ENCODE results near the gene CINP. TPM values are rescaled to one million over a fixed set of nuclear protein-coding genes. Genes with fewer than 3 reads are reported as not detected.

The CINP gene
- total RNA-seq, 1 donor = 51.8 TPM

- TF ChIP-seq CTCF (IDR thresholded peaks at IDR 0.05; ENCODE audit: insufficient read depth, low read depth, low read length) = no peak
These were observed 43.9 kb downstream of the CINP start for GRCh38 chr14:102318781-102319276.

GRCh38 chr14:102317564-102318248, 45.0 kb downstream of the CINP start:
- TF ChIP-seq CTCF (IDR thresholded peaks at IDR 0.05; ENCODE audit: insufficient read depth, low read depth, low read length) = no peak
- DNase-seq (ENCODE audit: low read depth) = no peak
- peak overlapping the region; percentile 67 for H3K4me3 ChIP-seq (ENCODE audit: low read depth, low read length)

More at GRCh38 chr14:102318781-102319276, 43.9 kb downstream of the CINP start:
- no peak for DNase-seq (ENCODE audit: low read depth)
- peak overlapping the region; percentile 78 for H3K4me3 ChIP-seq (ENCODE audit: low read depth, low read length)

- peak; percentile 70 for TF ChIP-seq CTCF (IDR thresholded peaks at IDR 0.05; ENCODE audit: insufficient read depth, low read depth, low read length)
- DNase-seq (ENCODE audit: low read depth) = peak; percentile 93
- H3K4me3 ChIP-seq (ENCODE audit: low read depth, low read length) = peak overlapping the region; percentile 67
These were observed 45.7 kb downstream of the CINP start for GRCh38 chr14:102316743-102317563.

- peak overlapping the region; percentile 50 for H3K4me3 ChIP-seq (ENCODE audit: low read depth, low read length)
- peak; percentile 67 for DNase-seq (ENCODE audit: low read depth)
These were observed 46.4 kb downstream of the CINP start for GRCh38 chr14:102316338-102316742.

GRCh38 chr14:102315121-102315520, 47.6 kb downstream of the CINP start:
- no peak for DNase-seq (ENCODE audit: low read depth)
- H3K4me3 ChIP-seq (ENCODE audit: low read depth, low read length) = no peak overlapping the region
- TF ChIP-seq CTCF (IDR thresholded peaks at IDR 0.05; ENCODE audit: insufficient read depth, low read depth, low read length) = no peak

More at GRCh38 chr14:102316338-102316742, 46.4 kb downstream of the CINP start:
- TF ChIP-seq CTCF (IDR thresholded peaks at IDR 0.05; ENCODE audit: insufficient read depth, low read depth, low read length) = no peak

- peak; percentile 83 for DNase-seq (ENCODE audit: low read depth)
- TF ChIP-seq CTCF (IDR thresholded peaks at IDR 0.05; ENCODE audit: insufficient read depth, low read depth, low read length) = peak; percentile 82
- peak overlapping the region; percentile 53 for H3K4me3 ChIP-seq (ENCODE audit: low read depth, low read length)
These were observed 48.3 kb downstream of the CINP start for GRCh38 chr14:102314242-102315011.
